ENCODE data around the gene GOLGA6B. TPM values are rescaled to one million over a fixed set of nuclear protein-coding genes. Genes with fewer than 3 reads are reported as not detected.
"Not testable (repeated sequence)": the region's sequence is repeated elsewhere in the genome, so short reads cannot be mapped to it uniquely, and the experiment has no call there.

The GOLGA6B gene
- total RNA-seq, 4 donors from 2014 or later = not detected

DNA sequence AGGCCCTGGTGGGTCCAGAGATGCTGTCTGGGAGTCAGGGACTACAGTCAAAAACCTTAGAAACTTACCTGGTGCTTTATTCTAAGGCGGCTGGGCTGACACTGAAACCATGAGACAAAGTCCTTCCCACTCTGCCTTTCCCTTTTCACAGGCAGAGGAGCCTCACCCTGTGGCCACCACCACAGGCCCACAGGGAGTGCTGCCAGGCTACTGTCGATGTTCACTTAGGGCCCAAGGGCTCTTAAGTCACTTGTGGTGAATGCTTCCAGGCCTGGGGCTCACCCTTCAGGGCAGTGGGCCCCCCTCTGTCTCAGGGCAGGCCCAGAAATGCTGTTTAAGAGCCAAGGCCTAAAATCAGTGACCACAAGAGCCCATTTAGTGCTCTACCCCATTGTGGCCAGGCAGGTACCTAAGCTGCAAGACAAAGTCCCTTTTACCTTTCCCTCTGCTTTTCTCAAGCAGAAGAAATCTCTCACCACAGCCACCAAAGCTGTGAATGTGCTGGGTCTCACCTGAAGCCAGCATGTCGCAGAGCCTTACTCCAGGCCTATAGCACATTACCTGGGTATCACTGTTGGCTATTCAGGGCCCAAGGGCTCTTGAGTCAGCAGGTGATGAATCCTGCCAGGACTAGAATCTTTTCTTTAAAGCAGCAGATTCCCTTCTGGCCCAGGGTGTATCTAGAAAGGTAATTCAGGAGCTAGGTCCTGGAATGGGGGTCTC lies 39.5 kb upstream of the GOLGA6B start:
- H3K4me1 ChIP-seq = no peaks in the 10 kb centered on the region
- in situ Hi-C loops (cut with MboI; ENCODE audit: low pct_ligation_motif_present in 1 of 4, low pct_unique_long_range_greater_than_20kb in 1 of 4, low sequenced_read_pairs in 3 of 4) (no loop called here), intact Hi-C loops (cut with DNase I; ENCODE audit: low total_unique reads) (no loop called here)
- H3K4me3 ChIP-seq = no peak overlapping the region
- H3K36me3 ChIP-seq = no peaks in the 10 kb centered on the region
- 96% methylated on average over 3 of the region's 3 CpGs; no CpG with 5 or more reads in 1 of the 2 donors for WGBS, 2 donors (ENCODE audit: low coverage in 1 of 2)
- no peak for TF ChIP-seq CTCF (IDR thresholded peaks at IDR 0.05)
- H3K27me3 ChIP-seq = no peaks in the 10 kb centered on the region
- no peak for DNase-seq
- no peaks in the 10 kb centered on the region for H3K9me3 ChIP-seq
- H3K27ac ChIP-seq = no peak overlapping the region

DNA sequence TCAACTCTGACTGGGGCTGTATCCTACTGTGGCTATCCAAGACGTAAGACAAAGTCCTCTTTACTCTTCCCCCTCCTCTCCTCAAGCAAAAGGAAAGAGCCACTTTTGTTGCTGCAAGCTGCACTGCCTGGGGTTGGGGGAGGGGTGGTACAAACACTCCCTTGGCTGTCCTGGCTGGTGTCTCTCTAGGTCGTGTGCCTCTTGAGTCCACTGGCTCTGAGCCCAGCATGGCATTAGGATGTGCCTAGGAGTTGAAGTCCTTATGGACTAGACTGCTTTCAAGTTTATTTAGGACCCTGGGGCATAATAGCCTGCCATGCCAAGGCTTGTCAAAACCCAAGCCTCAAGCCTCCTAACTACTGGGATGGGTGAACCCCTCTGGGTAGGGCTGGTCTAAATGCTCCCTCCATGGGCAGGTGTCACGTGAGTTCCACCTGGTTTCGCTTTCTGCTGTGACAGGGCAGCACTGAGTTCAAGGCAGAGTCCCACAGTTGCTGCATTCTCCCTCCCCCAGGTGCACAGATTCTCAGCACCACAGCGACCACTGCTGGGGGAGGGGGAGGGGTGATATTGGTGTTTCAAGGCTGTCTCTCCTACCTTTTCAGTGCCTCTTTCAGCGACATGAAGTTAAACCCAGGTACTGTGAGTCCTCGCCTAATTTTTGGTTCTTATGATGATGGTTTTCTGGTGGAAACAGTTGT lies 38.8 kb upstream of the GOLGA6B start:
- H3K4me3 ChIP-seq; H3K27me3 ChIP-seq; H3K9me3 ChIP-seq; H3K36me3 ChIP-seq; in situ Hi-C loops (cut with MboI; ENCODE audit: low pct_ligation_motif_present in 1 of 4, low pct_unique_long_range_greater_than_20kb in 1 of 4, low sequenced_read_pairs in 3 of 4); H3K27ac ChIP-seq; H3K4me1 ChIP-seq; intact Hi-C loops (cut with DNase I; ENCODE audit: low total_unique reads): not testable (repeated sequence)
- 56 to 80% methylated on average over 2 to 4 of the region's 7 CpGs for WGBS, 2 donors (ENCODE audit: low coverage in 1 of 2)
- peak; percentile 18 for DNase-seq

GRCh38 chr15:72616491-72617210 lies 37.8 kb upstream of the GOLGA6B start:
- 86% methylated on average over 10 of the region's 10 CpGs; no CpG with 5 or more reads in 1 of the 2 donors for WGBS, 2 donors (ENCODE audit: low coverage in 1 of 2)
- intact Hi-C loops (cut with DNase I; ENCODE audit: low total_unique reads) = no loop called here
- TF ChIP-seq CTCF (IDR thresholded peaks at IDR 0.05) (no peak), POLR2A (IDR thresholded peaks at IDR 0.05) (no peak), POLR2AphosphoS5 (IDR thresholded peaks at IDR 0.05) (no peak), EP300 (IDR thresholded peaks at IDR 0.05; ENCODE audit: low read depth) (no peak)

GRCh38 chr15:72623854-72624253 lies 30.6 kb upstream of the GOLGA6B start:
- in situ Hi-C loops (cut with MboI; ENCODE audit: low pct_ligation_motif_present in 1 of 4, low pct_unique_long_range_greater_than_20kb in 1 of 4, low sequenced_read_pairs in 3 of 4); H3K9me3 ChIP-seq; H3K27ac ChIP-seq; H3K4me3 ChIP-seq; H3K27me3 ChIP-seq; H3K4me1 ChIP-seq; DNase-seq; H3K36me3 ChIP-seq: not testable (repeated sequence)
- intact Hi-C loops (cut with DNase I; ENCODE audit: low total_unique reads) = loop anchor here (5.0 kb wide), 1 partner anchor 742 kb away; no protein-coding TSS in a partner anchor
- WGBS, 2 donors (ENCODE audit: low coverage in 1 of 2) = 92 to 100% methylated on average over 2 to 4 of the region's 4 CpGs

More at GRCh38 chr15:72616491-72617210, 37.8 kb upstream of the GOLGA6B start:
- Histone ChIP-seq H3K4me1 (no peaks in the 10 kb centered on the region), H3K27me3 (no peaks in the 10 kb centered on the region), H3K27ac (no peak overlapping the region), H3K4me3 (no peak overlapping the region), H3K9me3 (no peaks in the 10 kb centered on the region), H3K36me3 (no peaks in the 10 kb centered on the region)
- no peak for DNase-seq
- in situ Hi-C loops (cut with MboI; ENCODE audit: low pct_ligation_motif_present in 1 of 4, low pct_unique_long_range_greater_than_20kb in 1 of 4, low sequenced_read_pairs in 3 of 4) = no loop called here

GRCh38 chr15:72626153-72626552 lies 28.3 kb upstream of the GOLGA6B start:
- H3K4me3 ChIP-seq; DNase-seq; H3K36me3 ChIP-seq; H3K27ac ChIP-seq; H3K4me1 ChIP-seq; H3K9me3 ChIP-seq; H3K27me3 ChIP-seq; intact Hi-C loops (cut with DNase I; ENCODE audit: low total_unique reads); in situ Hi-C loops (cut with MboI; ENCODE audit: low pct_ligation_motif_present in 1 of 4, low pct_unique_long_range_greater_than_20kb in 1 of 4, low sequenced_read_pairs in 3 of 4): not testable (repeated sequence)
- WGBS, 2 donors (ENCODE audit: low coverage in 1 of 2) = 62 to 84% methylated on average over 3 of the region's 3 CpGs
